Raji (cell line): ENCODE results near the gene DLGAP1.

Source experiments
- POLR2A ChIP-seq: IDR thresholded peaks from 2 replicates; pipeline ENCODE4 v1.6.1; 2011; ENCODE audit warnings: low read depth, low read length, control low read depth; ENCODE audit not compliant: insufficient read depth

Gene DLGAP1

DNA sequence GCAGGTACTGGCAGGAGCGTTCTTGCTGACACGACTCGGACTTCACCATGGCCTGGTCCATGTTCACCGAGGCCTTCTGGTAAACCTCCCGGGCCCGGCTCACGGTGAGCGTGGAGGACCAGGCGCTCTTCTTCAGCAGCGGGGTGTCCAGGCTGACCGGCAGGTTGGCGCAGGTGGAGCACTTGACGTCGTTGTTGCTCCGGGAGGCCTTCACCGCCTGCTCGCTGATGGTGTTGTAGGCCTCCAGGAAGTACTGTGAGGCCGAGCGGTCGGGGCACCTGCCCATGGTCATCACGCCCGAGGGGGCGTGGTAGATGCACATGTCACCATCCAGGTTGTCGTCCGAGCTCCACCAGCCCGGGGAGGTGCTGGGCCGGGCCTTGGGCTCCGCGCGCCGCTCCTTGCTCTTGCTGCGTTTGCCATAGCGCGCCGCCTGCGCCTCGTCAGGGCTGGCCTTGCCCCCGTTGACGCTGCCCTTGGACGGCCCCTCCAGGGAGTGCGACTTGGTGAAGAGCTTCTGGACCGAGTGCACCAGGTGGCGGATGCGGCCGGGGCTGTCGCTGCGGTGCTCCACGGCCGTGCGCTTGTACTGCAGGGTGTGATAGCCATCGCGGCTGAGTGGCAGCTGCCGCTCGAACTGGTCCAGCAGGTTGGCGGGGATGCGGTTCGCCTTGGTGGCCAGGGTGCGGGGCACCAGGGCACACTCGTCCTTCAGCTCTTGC is 575.8 kb downstream of the DLGAP1 start:
- no peak for TF ChIP-seq POLR2A

- no peak for TF ChIP-seq POLR2A
Measured at GRCh38 chr18:3878401-3878800, 576.7 kb downstream of the DLGAP1 start.

- no peak for TF ChIP-seq POLR2A
Measured at GRCh38 chr18:3877678-3878077, 577.4 kb downstream of the DLGAP1 start.

- no peak for TF ChIP-seq POLR2A
Measured at GRCh38 chr18:3875961-3876360, 579.1 kb downstream of the DLGAP1 start.

DNA sequence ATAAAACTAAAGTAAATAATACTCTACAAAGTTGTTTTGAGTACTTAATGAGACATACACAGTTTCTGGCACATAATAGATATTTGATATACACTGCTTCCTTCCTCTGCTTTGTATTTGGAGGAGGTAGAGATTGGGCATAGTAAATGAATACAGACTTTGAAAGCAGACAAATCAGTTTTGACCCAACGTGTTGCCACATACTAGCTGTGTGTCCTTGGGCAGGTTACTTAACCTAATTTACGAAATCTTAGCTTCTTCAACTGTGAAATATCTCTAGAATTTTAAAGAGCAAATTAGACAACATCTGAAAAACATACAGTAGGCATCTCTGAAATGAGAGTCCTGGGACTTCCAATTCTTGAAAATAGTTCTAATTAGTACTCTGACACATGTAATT is 579.7 kb downstream of the DLGAP1 start:
- no peak for TF ChIP-seq POLR2A

GRCh38 chr18:3874581-3874980 is 580.5 kb downstream of the DLGAP1 start:
- TF ChIP-seq POLR2A, result no peak

DNA sequence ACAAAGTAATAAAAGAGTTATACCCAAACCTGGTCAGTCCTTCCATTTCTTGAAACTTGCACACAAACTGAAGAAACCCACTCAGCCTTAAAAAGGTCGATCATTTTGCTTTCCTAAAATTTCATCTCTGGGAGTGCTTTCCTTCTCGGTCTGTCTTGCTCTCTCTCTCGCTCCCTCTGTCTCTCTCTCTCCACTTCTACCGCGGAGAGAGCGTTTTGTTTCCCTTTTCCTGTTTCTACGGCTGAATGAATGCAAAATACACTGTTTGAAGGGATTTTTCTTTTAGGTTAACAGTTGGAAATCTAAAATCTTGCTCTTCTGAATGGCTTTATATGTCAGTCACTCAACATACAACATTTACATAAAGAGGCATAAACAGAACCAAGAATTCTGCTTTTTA is 581.0 kb downstream of the DLGAP1 start:
- no peak for TF ChIP-seq POLR2A

DNA sequence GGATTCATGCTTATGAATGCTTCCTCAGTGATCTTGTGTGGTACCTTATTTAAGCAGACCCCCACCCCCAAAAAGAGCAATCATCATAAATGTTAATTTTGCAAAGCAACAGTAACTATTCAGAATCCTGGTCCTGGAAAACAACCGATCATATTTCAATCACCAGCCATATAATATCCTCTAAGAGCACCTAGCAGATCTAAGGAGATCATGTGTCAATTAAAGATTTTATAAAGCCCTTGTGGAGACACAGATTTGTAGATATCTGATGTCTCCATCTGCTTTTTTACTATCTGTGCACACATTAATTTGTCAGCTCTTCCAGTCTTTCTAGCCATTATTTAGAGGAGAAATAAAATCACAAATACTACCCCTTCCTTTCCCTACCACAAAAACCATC is 581.4 kb downstream of the DLGAP1 start:
- TF ChIP-seq POLR2A, result no peak

GRCh38 chr18:3873211-3873610 is 581.9 kb downstream of the DLGAP1 start:
- no peak for TF ChIP-seq POLR2A

GRCh38 chr18:3872641-3873040 is 582.5 kb downstream of the DLGAP1 start:
- no peak for TF ChIP-seq POLR2A

- no peak for TF ChIP-seq POLR2A
Measured at GRCh38 chr18:3871687-3872086, 583.4 kb downstream of the DLGAP1 start.

GRCh38 chr18:3870914-3871313 is 584.2 kb downstream of the DLGAP1 start:
- no peak for TF ChIP-seq POLR2A

DNA sequence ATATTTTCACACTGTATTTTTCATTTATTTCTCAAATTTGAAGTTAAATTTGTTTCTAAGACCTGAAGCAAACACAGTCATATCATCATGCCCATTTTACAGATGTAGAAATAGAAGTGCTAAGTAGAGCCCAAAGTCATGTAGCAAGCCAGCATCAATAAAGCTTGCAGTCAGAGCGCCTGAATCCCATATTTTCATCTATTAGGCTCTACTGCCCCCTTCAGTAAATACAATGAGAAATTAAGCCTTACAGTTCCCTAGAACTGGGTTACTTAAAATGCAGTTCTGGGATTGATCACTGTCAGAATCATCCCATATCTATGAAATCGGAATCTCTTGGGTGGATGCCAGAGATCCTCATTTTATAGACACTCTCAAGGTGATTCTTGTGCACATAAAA is 585.3 kb downstream of the DLGAP1 start:
- TF ChIP-seq POLR2A, result no peak

DNA sequence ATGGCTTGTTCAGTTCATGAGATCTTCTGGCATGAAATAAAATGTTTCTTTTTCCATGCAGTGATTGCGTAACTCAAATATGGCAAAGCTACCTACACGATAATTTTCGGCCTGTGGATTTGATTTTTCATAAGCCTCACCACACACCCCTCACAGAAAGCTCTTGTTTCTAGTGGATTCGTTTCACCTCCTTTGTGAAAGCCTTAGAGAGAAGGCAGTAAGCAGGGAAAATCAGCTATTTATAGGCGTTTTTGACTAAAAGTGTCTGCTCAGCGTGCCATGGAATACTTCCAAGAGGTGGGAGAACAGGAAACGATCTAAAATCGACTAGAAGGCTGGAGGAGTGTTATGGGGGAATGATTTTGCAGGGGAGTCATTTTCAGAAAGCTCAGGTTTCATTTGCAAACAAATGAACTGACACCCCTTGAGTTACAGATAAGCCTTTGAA is 587.2 kb downstream of the DLGAP1 start:
- TF ChIP-seq POLR2A, result no peak

GRCh38 chr18:3867236-3867635 is 587.9 kb downstream of the DLGAP1 start:
- no peak for TF ChIP-seq POLR2A

DNA sequence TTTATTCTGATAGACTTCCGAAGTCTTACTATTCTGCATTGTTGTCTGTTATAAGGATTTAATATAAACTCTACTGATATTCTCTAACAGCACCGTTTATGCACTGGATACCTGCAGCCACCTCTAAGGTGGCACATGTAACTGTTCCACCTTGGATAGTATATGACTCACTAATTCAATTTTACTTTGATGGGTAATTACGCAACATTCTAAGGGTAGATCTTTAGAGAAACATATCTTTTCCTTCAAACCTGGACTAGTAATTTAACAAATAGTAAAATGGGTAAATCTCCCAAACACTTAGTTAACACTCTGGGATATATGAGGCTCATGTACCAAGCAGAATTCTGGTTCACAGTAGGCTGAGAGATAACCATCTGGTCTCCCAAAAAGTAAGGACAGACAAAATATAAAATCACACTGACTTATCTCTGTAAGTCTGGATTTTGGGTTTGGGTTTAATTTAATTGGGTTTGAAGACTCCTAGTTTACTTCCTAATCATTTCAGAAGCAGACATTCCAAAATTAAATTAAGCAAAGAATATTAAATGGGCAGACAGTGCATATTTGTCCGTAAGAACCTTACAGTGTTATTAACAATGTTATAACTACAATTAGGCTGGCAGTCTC is 590.3 kb downstream of the DLGAP1 start:
- no peak for TF ChIP-seq POLR2A

GRCh38 chr18:3863593-3863992 is 591.5 kb downstream of the DLGAP1 start:
- no peak for TF ChIP-seq POLR2A

GRCh38 chr18:3863006-3863405 is 592.1 kb downstream of the DLGAP1 start:
- no peak for TF ChIP-seq POLR2A

DNA sequence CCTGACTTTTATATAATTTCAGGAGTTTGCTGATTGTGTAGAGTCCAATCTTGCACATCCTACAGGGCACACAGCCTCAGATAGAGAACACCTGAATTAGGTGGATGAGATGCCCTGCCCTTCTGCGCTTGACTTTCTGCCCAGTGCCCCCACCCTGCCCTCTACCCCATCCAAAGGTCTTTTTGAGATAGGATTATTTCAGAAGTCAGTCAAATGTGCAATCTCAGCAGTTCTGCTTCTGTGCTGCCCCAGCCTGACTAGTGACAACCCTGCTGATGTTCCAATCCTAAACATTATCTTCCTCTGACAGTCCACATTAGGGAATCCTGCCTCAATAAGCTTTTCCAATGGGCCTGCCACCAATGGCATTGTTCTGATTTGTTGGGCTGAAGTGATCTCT is 593.6 kb downstream of the DLGAP1 start:
- no peak for TF ChIP-seq POLR2A
